Left renal cortex interstitium (tissue), 4 donors: ENCODE data around the gene SRP72. TPM values are rescaled to one million over a fixed set of nuclear protein-coding genes. Genes with fewer than 3 reads are reported as not detected.
"Not testable (repeated sequence)": the region's sequence is repeated elsewhere in the genome, so short reads cannot be mapped to it uniquely, and the experiment has no call there.

Experiments
- DNase-seq, 4 donors: peaks; one replicate each; pipeline ENCODE4 v3.0.0-alpha.2; 2013; ENCODE audit warnings: low read depth in 4 of 4, low spot score in 2 of 4, missing footprints in 1 of 4
- polyA plus RNA-seq, 4 donors: library from polyadenylated mRNA; unstranded; fragments of 120-200 nt; gene quantifications; one replicate each; pipeline ENCODE4 v1.2.1, GENCODE V29; 2013; ENCODE audit not compliant: insufficient read length in 4 of 4

The SRP72 gene
- polyA plus RNA-seq, 4 donors = 118 to 128 (median 125) TPM

DNA sequence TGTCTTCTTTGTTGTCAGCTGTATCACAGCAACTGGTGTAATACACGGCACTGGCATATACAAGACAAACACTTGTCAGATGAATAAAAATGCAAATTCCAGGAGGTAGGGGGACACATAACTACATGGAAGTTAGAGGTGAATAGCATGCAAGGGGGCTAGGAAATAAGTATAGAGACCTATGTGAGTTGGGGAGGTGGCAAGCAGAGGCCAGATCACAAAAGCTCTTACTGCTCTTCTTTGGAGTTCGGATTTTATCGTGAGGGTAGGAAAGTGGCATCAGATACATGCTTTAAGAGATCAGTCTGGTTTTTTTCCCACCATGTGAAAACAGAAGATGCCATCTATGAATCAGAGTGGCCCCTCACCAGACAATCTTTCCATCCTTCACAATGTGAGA lies 2.8 kb upstream of the SRP72 start:
- no peak for DNase-seq

DNA sequence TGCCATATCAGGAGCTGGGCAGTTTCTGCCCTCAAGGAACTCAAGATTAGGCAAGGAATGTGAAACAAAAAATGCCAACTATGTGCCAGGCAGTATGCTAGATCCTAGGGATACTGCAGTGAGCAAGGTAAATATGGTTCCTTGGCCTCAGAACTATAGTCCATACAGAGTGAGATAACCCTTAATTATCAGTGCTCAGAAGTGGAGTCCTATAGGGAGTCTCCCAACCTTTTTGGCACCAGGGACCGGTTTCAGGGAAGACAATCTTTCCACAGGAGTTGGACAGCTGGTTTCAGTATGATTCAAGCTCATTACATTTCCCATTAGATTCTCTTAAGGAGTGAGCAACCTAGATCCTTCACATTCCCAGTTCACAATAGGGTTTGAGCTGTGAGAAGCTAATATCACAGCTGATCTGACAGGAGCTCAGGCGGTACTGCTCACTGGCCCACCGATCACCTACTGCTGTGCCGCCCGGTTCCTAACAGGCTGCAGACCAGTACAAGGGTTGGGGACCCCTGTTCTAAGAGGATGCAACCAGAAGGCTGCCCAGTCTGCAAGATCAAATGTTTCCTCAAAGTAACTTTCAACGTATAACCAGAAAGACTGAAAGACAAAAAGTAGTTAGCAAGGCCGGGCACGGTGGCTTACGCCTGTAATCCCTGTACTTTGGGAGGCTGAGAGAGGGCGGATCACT lies 1.7 kb upstream of the SRP72 start:
- no peak for DNase-seq

DNA sequence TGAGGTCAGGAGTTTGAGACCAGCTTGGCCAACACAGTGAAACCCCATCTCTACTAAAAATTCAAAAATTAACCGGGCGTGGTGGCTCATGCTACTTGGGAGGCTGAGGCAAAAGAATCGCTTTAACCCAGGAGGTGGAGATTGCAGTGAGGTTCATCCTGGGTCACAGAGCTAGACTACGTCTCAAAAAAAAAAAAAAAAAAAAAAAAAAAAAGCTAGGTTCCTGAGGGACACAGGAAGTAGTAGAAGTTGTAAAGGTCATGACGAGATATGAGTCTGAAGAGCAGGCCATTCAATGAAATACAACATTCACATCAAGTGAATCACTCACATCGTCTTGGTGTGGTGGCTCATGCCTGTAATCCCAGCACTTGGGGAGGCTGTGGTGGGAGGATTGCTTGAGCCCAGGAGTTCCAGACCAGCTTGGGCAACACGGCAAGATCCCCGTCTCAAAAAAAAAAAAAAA lies 1.1 kb upstream of the SRP72 start:
- not testable (repeated sequence) for DNase-seq

DNA sequence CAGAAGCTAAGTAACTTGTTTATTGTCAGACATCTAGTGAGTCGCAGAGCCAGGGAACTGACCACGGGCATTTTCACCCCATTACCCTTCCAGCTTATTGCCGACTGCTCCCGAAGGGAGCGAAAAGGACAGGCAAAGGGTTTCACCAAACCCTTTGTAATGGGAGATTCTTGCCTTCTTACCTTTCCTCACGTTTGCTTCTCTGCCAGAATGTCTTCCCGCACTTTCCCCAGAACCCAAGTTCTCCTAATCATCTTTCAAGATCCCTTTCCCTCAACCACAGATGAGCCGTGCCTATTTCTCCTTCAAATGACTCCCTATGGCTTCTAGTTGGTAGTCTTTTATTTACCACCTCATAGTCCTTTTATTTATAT lies 520 bp upstream of the SRP72 start:
- peak in 1 of 4 donors; percentile 31 for DNase-seq

DNA sequence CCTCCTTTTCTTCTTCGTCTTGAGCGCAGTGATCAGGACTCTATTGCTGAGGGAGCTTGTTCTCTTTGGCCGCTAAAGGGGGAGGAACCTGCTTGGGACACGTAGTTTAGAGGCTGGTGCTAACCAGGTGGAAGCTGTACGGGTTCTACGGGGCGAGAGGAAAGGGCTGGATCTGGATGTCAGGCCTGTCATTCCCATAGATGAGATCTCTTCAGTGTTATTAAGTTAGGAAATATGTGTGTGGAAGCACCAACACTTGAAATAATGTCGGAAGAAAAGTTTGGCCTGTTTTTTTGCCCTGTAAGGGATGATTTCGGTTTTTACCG lies 643 bp downstream of the SRP72 start:
- DNase-seq = peak in 2 of 4 donors; percentile 41 to 56

DNA sequence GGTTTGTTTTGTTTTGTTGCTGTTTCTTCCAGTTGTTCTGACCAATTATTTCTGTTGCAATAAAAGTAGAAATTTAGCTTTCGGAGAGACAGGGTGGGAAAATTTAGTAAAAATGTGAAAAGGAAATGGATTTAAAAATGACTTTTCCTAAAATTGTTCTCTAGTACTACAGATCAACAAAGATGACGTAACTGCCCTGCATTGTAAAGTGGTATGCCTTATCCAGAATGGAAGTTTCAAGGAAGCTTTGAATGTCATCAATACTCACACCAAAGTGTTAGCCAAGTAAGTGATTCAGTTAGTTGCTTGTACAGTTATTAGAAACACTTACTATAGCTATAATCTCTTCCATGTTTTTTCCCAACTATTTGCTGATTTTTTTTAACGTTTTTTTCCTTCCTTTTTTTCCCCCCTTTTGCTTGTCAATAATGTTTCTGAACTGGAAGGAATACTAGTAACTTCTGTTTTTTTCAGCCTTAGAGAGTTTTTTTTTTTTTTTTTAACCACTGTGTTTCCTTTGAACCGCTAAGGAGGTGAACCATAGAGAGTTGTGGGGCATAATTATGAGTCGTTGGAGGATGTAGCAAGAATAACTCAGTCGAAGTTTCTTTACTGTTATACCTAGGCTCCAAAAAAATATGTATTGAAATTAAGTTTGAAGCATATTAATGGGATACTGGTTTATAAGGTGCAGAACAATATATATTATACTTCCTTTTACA lies 2.2 kb downstream of the SRP72 start:
- no peak for DNase-seq

DNA sequence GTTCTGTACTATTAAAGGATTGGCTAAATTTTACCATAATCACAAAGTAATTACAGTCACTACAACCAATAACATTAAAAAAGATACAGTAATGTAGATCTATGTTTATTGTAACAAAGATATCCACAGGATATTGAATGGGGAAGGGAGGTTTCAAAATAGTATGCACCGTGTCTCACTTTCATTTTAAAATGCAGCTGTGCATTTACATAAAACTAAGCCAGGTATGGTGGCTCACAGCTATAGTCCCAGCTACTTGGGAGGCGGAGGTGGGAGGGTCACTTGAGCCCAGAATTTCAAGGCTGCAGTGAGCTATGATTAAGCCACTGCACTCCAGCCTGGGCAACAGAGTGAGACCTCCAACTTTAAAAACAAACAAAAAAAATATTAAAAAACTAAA lies 8.5 kb downstream of the SRP72 start:
- no peak for DNase-seq

DNA sequence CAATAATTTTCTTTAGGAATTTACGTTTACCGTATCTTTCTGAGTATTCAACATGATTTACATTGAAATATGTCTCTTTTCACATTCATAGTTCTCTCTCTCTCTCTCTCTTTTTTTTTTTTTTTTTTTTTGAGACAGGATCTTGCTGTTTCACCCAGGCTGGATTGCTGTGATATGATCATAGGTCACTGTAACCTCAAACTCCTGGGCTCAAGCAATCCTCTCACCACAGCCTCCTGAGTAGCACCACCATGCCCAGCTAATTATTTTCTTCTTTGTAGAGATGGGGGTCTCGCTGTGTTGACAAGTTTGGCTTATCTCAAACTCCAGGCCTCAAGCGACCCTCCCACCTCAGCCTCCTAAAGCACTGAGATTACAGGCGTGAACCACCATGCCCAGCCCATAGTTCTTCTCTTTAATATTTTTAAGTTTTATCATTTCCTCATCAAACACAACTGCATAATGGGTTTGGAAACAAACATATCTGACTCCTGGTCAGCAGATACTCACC lies 9.8 kb downstream of the SRP72 start:
- no peak for DNase-seq

DNA sequence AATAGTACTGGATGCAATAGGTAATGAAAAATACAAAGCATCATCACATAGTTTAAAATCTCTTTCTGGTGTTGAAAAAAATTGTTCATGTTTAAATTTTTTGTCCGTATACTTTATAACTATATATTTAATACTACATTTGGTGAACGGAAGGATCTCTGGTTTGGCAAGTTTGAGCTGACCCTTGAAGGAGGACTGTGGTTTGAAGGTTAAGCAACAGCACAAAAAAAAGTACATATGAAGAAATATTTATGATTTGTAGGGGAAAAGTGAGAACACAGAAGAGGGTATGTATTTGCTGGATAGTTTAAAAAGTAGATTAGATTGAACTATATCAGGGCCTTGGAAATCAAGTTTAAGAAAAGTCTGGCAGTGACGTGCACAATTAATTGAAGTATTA lies 13.3 kb downstream of the SRP72 start:
- no peak for DNase-seq

DNA sequence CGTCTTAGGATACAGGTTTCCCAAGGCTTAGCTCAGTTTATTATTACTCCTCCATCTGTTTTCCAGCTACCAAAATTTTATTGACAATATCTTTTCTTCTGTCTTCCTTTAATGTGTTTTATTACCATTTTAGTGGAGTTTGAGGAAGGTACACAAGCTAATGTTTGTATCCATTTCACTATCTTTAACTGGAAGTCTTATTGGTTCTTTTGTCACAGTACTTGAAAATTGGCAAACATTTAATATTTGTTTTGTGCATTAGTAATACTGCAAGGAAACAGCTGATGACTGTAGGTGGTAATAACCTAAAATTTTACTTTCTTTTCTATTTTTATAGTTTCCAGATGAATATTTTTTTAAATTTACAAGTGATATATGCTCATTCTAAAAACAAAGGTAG lies 28.8 kb downstream of the SRP72 start:
- DNase-seq = no peak

DNA sequence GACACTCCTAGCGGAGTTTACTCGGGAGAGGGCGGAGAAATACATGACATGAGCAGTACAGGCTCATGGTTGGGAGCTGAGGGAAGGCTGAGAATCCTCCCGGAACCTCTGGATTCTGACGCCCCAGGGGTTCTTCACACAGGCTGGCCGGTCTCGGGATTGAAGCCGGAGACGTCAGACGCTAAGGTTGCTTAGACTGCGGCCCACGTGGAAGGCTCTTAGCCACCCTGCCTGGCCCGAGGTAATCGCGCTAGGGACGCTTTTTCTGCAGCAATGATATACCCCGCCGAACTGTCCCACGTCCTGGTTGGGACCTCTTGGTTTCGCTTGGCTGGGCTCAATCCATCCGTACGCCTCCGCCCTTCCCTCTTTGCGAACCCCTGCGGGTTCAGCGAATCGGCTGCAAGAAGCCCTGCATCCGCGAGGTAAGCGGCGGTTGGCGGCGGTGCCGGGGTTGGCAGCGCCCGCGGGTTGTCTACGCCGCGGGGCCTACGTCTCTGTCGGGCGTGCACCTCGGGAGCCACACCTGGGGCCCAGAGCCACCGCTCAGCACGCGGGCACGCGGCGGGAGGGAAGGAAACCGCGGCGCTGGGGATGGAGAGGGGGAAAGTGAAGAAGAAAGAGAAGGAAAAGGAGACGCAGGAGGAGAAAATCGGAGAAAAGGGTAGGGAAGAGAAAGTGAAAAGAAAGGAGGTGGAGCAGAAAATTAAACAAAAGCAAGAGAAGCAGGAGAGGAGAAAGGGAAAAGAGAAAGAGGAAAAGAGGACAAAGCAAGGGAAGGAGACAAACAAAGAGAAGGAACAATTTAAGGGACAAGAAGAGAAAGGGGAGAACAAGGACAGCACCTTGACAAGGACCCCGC lies 38.1 kb downstream of the SRP72 start, which contains the start of gene ARL9:
TSS of gene ARL9 (plus strand) at position 523 of the 862 bp plus-strand sequence. CDS start at position 595, 72 bp downstream.
- peak; percentile 31 to 45 (median 38) for DNase-seq

DNA sequence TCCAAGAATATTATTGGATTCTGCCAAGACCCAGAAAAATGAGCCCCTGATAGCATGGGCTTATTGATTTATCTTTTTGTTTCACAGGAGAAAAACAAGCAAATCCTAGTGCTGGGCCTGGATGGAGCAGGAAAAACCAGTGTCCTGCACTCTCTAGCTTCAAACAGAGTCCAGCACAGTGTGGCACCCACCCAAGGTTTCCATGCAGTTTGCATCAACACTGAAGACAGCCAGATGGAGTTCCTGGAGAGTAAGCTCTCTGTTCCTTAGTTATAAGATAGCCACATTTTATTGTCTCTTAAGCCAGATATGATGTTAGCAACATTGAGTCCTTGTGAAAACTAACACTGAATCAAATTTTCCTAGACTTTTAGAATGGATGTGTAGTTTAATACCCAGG lies 43.7 kb downstream of the SRP72 start:
- DNase-seq = no peak

DNA sequence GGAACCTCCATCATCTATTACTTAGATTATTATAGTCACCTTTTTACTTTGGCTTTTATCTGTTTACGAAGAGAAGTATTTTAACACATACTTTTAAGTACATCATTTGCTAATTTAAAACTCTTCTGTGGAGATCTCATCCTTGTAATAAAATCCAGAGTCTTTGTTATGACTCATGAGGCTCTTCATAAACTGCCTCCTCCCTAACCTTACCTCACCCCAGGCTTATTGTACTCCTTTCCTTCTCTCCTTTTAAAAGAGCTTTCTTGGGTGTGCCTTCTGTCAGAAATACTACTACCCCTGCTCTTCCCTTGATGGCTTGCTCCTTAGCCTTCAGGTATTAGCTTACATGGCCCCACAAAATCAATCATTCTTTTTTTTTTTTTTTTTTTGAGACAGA lies 44.7 kb downstream of the SRP72 start:
- DNase-seq = no peak

DNA sequence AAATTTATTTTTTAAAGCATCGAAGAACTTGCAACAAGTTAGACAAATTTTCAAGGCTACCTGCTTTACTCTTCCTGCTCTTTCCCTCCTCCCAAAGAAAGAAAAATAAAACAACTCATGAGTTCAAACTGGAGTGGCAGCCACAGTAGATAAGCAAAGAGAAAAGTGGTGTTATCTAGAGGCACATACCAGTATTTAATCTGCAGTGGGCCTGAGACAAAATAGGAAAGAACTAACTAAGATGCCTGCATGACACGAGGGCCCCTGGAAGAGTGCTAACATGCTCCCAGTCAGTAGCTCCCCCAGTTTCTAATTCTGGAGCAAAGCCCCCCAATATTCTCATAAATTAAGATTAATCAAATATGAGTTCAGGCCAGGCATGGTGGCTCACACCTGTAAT lies 46.1 kb downstream of the SRP72 start:
- DNase-seq = no peak

DNA sequence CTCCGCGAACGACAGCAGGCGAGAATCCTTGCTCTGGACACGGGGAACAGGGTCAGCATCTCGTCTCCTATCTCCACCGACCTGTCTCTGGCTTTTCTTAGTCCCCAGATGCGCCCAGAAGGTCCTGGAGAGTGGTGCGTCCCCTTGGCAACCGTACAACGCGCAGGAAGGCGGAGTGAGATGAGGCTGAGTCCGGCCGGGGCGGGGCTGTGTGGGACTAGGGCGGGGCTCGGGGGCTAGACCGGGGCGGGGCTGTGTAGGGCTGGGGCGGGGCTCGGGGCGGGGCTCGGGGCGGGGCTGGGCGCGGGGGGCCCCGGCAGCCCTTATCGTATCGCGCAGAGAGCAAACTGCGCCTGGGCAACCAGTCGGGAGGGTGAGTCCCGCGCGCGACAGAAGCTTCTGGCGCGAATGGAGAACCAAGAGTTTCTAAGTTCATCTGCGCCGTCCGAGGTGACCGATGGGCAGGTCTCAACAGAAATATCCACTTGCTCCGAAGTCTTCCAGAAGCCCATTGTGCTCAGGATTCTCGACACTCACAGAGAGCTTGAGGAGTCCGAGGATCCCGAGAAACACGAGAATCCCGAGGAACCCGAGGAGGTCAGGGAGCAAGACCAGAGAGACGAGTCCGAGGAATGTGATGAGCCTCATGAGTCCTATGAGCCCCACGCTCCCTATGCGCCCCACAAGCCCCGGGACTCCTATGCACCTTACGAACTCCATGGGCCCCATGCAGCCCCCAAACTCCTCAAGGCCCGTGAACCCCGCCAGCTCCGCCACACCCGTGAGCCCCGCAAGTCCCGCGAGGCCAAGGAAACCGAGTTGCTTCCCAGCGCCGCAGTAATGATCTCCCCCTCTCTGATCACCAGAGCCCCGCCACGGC lies 63.1 kb downstream of the SRP72 start:
- DNase-seq = peak in 3 of 4 donors; percentile 45 to 62 (median 46)

DNA sequence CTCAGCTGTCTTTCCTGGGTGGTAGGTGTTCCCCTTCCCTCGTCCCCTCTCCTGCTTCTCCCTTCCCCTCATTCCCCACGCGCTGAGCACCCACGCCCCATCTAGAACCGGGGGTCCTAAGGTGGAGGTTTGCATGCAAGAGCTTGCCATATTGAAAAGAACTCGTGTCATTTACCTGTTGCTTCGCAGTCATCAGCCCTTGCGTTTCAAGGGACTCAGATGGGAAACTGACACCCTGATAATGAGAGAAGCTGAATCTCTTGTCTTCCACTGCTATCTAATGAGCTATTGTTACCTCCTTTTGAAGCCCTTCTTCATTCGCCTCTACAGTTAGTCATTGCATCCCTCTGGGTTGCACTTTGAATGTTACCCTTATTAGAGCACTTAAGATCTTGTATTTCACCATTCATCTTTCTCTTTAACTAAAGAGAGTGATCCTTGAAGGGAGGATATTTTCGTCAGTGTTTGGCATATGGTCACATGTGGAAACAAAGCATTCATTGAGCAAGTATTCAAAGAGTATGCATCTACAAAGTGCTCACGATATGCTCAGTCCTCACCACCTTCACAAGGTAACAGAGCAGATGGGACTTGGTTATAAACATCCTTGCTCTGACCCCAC lies 63.8 kb downstream of the SRP72 start:
- DNase-seq = no peak

DNA sequence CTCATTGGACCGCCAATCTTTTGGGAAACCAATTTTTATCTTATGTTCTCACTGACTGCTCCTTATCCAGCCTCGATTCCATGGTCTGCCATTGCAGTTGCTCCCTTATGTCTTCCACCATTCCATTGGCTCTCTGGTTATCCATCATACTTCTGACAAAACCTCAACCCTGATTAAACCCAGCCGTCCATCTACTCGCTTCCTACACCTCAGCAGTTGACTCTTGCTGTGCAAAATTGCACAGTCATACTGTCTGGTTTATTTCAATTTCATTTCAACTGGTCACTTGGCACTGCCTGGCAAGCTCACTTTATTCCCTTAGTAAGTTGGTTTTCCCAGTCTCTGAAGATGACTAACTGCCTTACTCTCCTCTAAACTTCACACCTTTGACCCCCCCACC lies 64.4 kb downstream of the SRP72 start:
- DNase-seq = no peak

DNA sequence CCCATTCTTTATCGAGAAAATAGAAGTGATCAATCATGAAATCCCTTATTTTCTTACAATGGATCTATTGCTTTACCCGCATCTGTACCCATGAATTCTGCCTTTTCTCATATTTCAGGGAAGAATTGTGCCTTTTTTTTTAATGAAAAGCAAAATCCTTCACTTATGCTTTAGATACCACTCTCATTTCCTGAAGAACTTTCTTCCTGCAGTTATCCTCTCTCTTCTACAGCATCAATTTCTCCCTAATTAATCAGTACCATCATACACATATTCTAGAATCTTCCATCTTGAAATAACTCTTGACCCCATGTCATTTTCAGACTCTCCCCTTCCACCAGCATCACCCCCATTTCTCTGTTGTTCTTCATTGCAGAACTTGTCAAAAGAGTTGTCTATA lies 64.8 kb downstream of the SRP72 start:
- no peak for DNase-seq

DNA sequence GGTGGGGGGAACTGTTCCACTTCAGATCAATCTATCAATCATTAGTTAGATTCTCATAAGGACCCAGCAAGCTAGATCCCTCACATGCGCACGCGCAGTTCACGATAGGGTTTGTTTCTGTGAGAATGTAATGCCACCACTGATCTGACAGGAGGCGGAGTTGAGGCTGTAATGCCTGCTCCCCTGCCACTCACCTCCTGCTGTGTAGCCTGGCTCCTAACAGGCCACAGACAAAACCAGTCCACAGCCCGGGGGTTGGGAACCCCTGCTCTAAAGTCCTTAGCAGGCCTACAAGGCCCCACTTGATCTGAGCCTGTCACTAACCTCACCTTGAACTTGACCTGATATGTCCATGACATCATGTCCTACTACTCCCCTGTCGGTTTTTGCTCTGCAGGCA lies 68.5 kb downstream of the SRP72 start:
- no peak for DNase-seq

DNA sequence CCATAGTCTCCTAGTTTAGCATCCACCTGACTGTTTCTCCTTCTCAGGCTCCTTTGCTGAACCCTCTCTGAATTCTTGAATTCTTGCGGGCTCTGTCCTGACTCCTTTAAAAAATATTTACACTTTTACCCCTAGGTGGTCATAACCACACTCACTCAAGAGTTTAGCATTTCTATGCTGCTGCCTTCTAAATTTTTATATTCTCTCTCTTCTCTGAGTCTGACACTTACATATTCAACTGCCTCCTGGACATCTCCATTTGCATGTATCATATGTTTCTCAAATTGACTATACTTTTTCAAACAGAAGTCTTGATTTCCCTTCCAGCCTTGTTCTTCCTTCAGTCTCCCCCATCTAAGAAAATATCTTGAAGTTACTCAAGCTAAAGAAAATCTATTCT lies 69.7 kb downstream of the SRP72 start:
- no peak for DNase-seq
